Kasumi-1 (cell line): ENCODE data around the gene POU2AF1.
"Not testable (repeated sequence)": the region's sequence is repeated elsewhere in the genome, so short reads cannot be mapped to it uniquely, and the experiment has no call there.

ENCODE experiments used
- DNase-seq, 2 experiments: peaks; one replicate each; lab custom pipeline; 2025; lab: John Stamatoyannopoulos, UW

POU2AF1 gene

DNA sequence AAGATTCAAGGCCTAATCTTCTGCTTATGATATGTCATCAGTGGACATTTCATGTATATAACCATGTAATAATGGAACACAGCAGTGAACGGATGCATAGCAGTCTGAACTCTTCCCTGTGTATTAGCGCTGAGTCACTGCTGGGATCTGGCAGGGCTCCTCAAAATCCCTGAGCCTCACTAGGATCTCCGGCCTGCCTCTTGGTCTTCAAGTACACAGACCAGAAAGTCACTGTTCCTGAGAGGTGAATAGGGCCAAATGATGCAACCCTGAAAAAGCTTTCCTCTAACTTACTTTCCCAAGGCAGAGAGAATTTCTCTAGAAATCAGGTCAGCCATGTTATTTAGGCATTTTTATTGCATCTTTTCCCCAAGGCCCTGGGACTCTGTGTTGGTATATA, 35.0 kb downstream of the POU2AF1 start:
- DNase-seq, result no peak

DNA sequence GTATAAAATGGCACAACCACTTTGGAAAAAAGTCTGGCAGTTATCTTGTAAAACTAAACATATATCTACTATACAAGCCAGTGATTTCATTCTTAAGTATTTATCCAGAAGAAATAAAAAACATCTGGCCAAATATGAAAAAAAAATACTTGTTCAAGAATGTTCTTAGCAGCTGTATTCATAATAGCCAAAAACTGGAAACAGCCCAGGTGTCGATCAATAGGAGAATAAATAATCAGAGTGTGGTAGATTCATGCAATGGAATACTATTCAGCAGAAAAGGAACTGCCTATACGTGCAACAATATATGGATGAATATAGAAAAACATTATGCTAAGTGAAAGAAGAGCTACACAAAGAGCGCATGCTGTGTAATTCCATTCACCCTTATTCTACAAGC, 36.7 kb downstream of the POU2AF1 start:
- no peak for DNase-seq

- no peak for DNase-seq
Observed at GRCh38 chr11:111339758-111340388, 39.2 kb downstream of the POU2AF1 start.

DNA sequence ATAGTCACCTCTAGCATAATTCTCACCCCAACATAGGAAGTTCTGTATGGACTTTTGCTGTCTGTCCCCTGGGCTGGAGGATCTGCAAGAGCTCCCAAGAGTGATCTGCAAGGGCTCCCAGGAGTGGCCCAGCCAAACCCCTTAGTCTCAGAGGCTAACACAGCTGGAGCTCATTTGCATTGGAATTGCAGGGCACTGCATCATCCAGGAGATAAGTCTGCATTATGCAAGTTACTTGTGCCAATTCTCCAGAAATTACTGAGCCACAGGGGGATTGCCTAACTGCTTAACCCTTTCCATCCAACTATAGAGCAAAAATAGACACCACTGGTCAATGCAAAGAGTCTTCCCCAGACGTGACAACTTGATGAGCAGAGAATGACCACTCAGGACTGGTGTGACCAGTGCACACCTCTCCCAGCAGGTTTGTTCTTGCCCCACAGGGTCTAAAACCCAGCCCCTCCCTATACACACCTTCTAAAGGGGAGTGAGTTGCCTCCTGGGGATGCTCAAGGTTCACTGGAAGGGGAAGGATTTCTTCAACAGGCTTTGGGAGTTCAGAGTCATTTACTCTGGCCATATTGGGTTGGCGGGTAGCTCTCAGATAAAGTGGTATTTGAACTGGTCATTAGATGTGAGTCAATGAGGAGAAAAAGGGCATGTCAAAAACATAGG, 42.4 kb downstream of the POU2AF1 start:
- no peak for DNase-seq

DNA sequence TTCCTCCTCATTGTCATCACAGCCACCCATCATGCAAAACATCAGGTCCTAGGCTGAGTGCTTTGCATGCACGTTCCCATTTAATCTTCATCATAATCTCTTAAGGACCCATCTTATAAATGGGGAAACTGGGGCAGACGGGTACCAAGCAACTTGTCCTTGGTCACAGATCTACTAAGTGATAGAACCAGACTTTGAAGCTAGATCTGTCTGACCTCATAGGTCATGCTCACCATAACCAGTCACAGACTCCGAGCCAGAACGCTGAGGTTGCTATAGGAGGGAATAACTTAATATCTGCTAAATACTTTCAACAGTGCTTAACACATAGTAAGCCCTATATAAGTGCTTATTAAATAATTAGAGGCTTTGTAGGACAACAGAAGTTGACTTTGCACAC, 43.0 kb downstream of the POU2AF1 start:
- no peak for DNase-seq

DNA sequence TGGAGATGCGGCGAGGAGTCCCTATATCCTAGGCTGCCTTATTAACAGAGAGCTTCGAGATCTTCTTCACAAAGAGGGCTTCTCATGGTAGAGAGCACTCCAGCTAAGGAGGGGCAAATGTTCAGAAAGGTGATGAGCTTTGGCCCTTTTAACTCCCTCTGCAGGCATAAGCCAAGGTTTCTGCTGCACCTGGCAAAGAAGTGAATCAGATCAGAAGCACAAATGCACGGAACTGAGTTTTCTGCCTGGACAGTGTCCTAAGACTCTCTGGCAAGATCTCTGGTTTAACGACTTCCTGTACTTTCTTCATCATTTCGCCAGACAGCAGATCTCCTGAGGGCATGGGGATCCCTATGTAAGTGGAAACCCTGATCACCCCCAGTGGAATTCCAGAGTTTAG, 43.5 kb downstream of the POU2AF1 start:
- no peak for DNase-seq

DNA sequence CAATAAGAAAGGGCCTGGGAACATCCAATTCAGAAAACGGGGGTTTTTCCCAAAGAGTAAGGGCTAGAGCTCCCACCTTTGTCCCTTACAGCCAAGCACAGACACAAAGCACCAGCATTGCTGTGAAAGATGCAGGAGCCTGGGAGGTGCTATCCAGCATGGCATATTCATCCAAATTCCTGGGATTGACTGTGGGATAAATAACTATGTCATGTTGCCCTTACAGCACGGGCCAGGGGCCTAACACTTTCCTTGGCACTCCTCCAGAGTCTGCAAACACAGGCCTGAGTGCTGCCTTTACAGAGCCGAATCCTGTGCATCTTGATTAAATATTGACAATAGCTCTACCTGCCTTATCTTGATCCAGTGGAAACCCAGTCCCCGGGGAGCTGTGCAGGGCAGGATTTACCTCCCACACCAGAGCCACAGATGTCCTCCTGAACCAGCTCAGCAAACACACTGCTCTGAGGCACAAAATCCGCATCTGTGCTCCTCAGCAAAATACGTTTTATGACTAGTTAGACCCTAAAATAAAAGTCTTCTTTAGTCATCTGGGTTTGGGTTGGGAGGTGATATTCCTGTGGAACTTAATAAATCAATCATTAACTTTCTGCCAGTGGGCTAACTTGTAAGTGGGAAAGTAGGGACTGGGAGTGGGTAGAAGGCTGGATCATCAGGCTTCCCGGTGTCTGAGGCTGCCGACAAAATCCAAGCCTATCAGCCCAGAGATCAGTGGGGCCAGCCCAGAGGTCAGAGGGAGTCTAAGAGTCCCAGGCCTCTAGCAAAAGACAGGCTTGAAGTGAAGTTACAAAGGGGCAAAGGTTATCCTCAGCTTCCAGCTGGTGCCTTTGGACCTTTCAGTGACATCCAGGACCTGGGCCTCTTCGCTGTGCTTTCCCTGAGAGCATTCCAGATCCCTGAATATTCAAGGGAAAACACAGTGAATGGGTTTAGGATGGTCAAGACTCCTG, 44.3 kb downstream of the POU2AF1 start:
- no peak for DNase-seq

DNA sequence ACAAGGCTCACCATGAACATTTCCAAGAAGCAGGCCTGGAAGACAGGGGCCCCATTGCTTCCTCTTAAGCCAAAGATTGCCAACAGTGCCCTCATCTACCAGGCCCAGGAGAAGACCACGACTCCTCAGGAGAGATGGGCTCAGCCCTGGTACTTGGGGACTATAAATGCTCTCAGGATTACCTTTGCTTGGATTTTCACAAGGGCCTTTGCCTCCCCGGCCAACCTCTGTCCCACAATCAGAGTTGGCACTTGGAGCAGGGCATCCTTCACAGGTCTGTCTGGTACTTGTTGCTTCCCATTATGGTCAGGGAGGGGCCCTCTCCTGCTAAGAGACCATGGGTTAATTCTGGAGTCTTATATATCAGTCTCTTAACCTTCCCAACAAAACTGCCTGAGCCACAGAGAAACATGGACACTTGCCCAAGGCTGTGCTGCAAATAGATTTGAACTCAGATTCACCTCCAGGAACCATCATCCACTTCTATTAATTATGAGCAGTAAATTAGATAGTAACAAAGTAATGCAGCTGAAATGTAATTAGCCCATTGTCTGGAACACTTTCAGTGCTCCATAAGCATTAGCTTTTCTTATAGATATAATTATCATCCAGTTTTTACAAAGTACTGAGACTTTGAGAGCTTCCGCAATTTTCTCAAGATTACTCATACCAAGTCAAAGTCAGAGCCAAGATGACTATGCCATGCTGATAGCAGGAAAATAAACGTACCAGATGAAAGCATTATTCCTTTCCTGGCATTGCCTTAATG, 47.2 kb downstream of the POU2AF1 start:
- DNase-seq, result no peak

GRCh38 chr11:111330234-111330893, 48.7 kb downstream of the POU2AF1 start:
- DNase-seq, result no peak

- DNase-seq, result no peak
Observed at GRCh38 chr11:111329306-111330204, 49.5 kb downstream of the POU2AF1 start.

DNA sequence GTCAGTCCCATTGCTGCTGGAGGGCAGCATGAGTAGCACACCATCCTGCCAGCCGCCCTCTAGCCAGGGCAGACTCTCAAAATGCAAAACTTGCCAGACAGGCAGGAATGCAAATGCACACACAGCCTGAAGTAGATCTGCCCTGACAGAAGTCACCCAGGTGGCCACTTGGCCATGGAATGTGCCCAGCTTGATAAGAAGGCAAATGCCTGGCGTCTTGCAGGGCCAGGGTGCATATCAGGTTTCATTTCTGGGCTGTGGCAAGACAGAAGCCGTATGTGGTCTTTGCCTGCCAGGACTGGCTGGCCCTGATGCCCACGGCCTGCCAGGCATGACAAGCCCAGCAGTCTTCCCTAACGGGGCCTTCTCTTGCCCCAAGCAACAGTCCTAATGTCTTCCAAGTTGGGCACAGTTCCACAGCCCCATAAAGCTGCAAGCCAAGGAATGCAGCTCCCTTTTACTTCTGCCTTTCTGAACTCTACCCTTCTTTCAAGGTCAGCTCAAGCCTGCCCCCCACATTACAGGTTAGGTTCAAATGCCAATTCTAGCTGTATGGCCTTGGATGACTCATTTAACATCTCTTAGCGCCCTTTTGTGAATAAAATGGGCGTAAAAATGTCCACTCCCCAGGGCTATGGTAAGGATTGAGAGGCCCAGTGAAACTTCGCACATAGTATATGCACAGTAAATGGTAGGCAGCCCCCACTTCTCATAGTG, 51.0 kb downstream of the POU2AF1 start:
- DNase-seq, result no peak

DNA sequence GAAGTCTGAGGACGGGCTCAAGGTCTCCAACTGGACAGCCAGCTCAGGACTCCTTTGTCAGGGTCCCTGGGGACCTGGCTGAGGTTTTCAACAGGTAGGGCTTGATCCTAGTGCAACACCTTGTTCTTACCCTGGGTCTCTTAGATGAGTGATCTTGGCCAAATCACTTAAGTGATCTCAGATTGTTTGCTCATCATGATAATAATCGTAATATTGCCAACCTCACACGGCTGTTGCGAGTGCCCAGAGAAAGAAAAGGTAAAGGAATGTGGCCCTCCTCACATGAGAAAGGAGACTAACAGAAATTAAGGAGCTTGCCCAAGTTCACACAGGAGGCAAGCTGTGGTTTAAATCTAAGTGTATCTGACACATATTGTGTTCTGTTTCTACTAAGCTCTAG, 52.3 kb downstream of the POU2AF1 start:
- DNase-seq, result no peak

DNA sequence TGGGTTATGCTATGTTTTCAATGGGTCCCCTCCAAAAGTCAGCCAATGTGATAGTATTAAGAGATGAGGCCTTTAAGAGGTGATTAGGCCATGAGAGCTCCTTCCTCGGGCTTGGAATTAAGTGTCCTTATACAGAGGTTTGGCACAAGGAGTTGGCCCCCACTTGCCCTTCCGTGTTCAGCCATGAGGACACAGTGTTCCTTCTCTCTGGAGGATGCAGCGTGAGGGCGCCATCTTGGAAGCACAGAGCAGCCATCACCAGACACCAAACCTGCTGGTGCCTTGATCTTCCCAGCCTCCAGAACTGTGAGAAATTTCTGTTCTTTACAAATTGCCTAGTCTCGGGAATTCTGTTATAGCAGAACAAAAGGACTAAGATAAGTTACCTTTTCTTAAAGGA, 53.8 kb downstream of the POU2AF1 start:
- no peak for DNase-seq

- no peak for DNase-seq
Observed at GRCh38 chr11:111324277-111324720, 54.8 kb downstream of the POU2AF1 start.

GRCh38 chr11:111322534-111322933, 56.5 kb downstream of the POU2AF1 start:
- DNase-seq, result no peak

DNA sequence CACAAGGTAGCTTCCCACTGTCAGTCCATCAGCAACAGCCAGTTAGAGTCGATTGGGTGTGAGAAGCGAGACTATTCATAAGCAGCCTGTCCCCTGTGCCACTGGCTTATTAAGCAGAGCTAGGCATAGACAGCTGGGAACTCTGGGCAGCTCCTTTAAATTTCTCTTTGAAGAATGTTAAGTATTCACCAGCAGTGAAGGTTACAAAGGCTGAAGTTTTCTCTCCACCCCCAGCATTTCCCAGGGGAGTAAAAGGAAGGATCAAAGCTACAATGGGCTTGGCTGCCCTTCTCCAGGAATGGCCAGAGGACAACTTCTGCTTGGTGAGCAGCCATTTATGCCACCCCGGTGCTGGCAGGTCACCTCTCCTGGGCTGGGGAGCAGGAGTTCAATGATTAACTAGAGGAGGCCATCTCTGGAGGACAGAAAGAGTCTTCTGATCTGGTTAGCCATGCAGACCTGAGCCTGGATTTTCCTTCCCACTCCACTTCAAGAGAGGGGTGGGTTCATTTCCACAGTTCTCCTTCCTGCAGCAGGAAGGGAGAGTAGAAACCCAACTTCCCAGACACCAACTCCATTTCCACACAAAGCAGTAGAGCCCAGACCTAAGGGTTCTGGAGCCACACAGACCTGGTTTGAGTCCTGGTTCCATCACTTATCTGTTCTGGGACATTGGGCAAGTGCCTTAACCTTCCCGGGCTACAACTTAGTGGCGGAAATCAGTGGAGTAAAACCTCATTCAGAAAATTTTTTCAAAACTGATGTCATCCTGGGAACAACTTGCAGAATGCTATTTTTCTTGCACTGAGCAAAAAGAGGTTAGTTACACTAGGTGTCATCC, 58.1 kb downstream of the POU2AF1 start:
- no peak for DNase-seq

DNA sequence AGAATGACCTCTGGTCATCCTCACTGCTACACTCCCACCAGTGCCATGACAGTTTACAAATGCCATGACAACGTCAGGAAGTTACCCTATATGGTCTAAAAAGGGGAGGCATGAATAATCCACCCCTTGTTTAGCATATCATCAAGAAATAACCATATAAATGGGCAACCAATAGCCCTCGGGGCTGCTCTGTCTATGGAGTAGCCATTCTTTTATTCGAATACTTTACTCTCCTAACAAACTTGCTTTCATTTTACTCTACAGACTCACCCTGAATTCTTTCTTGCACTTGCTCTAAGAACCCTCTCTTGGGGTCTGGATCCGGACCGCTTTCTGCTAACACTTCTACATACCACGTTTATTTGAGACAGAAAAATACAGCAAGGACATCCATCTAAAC, 58.9 kb downstream of the POU2AF1 start:
- not testable (repeated sequence) for DNase-seq

- no peak for DNase-seq
Observed at GRCh38 chr11:111319296-111319695, 59.8 kb downstream of the POU2AF1 start.

- no peak for DNase-seq
Observed at GRCh38 chr11:111312076-111312475, 67.0 kb downstream of the POU2AF1 start.
